Measurements from ENCODE around the gene PRRT3. TPM values are rescaled to one million over a fixed set of nuclear protein-coding genes. Genes with fewer than 3 reads are reported as not detected.

The PRRT3 gene
- total and polyA plus RNA-seq, 2 of the 8 experiments (the other 6 are each of a cell fraction or from before 2014, with no cell fraction given), result 9.0 to 9.2 TPM

DNA sequence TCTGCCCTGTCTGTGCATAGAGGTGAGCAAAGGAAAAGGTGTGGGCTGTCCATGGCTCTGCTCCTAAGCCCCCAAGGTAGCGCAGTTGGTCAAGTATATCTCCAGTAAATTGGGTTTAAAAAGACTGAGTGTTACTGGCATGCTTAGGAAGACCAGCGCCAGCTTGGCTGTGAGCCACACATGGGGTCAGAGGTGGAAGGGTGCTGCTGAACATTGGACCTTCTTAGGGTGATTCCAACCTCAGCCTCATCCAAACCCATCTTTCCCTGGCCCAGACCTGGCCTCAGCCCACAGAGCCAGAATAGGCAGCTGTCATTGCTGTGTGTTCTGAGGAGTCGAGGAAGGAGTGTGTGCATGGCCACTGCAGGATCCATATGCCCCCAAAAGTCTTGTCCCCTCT lies 43.9 kb downstream of the PRRT3 start (continued):
- TF ChIP-seq, protein P1, sequence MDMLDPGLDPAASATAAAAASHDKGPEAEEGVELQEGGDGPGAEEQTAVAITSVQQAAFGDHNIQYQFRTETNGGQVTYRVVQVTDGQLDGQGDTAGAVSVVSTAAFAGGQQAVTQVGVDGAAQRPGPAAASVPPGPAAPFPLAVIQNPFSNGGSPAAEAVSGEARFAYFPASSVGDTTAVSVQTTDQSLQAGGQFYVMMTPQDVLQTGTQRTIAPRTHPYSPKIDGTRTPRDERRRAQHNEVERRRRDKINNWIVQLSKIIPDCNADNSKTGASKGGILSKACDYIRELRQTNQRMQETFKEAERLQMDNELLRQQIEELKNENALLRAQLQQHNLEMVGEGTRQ (IDR thresholded peaks at IDR 0.05; ENCODE audit: low read length), result no peak
- TF ChIP-seq POU5F1 (IDR thresholded peaks at IDR 0.05; ENCODE audit: low read depth, low read length), result no peak

All from H1 (cell line).